A673 (cell line): ENCODE measurements around the gene DEFB131A. TPM values are rescaled to one million over a fixed set of nuclear protein-coding genes. Genes with fewer than 3 reads are reported as not detected.
"Not testable (repeated sequence)": the region's sequence is repeated elsewhere in the genome, so short reads cannot be mapped to it uniquely, and the experiment has no call there.

Experiments
- BruUV-seq: library from RNA; stranded (reverse); fragments of 400-500 nt; replicated peaks from 2 replicates; lab custom pipeline; 2021; lab: Mats Ljungman, UMichigan
- CTCF ChIA-PET: fragments of 300-600 bp; sonication (Branson Sonifier 250); formaldehyde crosslinking; loops from one replicate; lab custom pipeline; 2022; ENCODE audit warnings: antibody characterized with exemption; lab: Charles Lee
- POLR2A ChIA-PET: fragments of 300-600 bp; sonication (Branson Sonifier 250); formaldehyde crosslinking; loops from one replicate; lab custom pipeline; 2022; ENCODE audit warnings: antibody characterized with exemption; ENCODE audit not compliant: low non-redundant PET; lab: Charles Lee
- DNase-seq: peaks from one replicate; pipeline ENCODE4 v3.0.0-alpha.2; 2015; ENCODE audit warnings: low spot score
- H3K27ac ChIP-seq: fragments of 200-600 bp; sonication (generic); 2 replicates; pipeline ENCODE4 v1.5.1; 2016; ENCODE audit warnings: mixed run types, low read depth, mild to moderate bottlenecking, mixed read lengths, antibody characterized with exemption, low read length; ENCODE audit not compliant: poor library complexity, severe bottlenecking
- H3K27me3 ChIP-seq: fragments of 200-600 bp; sonication (generic); replicated peaks from 2 replicates; pipeline ENCODE4 v1.6.1; 2017; ENCODE audit warnings: mixed run types, low read depth, mild to moderate bottlenecking, mixed read lengths, antibody characterized with exemption, low read length; ENCODE audit not compliant: insufficient read depth, poor library complexity
- H3K36me3 ChIP-seq: fragments of 200-600 bp; sonication (generic); 2 replicates; pipeline ENCODE4 v1.6.1; 2016; ENCODE audit warnings: mixed run types, mild to moderate bottlenecking, mixed read lengths, antibody characterized with exemption, low read length; ENCODE audit not compliant: insufficient read depth, poor library complexity, severe bottlenecking
- H3K4me1 ChIP-seq: fragments of 200-600 bp; sonication (generic); 2 replicates; pipeline ENCODE4 v1.6.1; 2017; ENCODE audit warnings: mixed run types, mild to moderate bottlenecking, mixed read lengths, antibody characterized with exemption, low read length; ENCODE audit not compliant: insufficient read depth, poor library complexity, severe bottlenecking
- H3K4me3 ChIP-seq: fragments of 200-600 bp; sonication (generic); 2 replicates; pipeline ENCODE4 v1.5.1; 2016; ENCODE audit warnings: low read depth, mixed run types, mild to moderate bottlenecking, mixed read lengths, low read length; ENCODE audit not compliant: poor library complexity, severe bottlenecking
- H3K9me3 ChIP-seq: fragments of 200-600 bp; sonication (generic); 2 replicates; pipeline ENCODE4 v1.6.1; 2016; ENCODE audit warnings: mixed run types, low read depth, mild to moderate bottlenecking, mixed read lengths, antibody characterized with exemption, low read length; ENCODE audit not compliant: poor library complexity, severe bottlenecking
- intact Hi-C: fragments of 100-400 bp; cut with micrococcal nuclease; formaldehyde crosslinking; loops from one replicate; pipeline ENCODE4 v1.10.0; 2022; ENCODE audit not compliant: unreplicated experiment
- total RNA-seq: library from RNA; stranded (reverse); gene quantifications from 2 replicates; pipeline ENCODE4 v1.2.3, GENCODE V29; 2021

The DEFB131A gene
- total RNA-seq, 1 experiment from 2014 or later = not detected

DNA sequence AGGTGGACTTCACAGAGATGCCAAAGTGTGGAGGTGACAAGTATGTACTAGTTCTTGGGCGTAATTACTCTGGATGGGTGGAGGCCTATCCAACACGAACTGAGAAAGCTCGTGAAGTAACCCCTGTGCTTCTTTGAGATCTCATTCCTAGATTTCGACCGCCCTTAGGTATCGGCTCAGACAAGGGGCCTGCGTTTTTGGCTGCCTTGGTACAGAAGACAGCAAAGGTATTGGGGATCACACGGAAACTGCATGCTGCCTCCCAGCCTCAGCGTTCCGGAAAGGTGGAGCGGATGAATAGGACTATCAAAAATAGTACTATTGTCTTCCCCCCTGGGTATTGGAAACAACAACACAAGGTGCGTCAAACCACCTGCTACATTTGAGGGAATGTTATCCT lies 35.9 kb downstream of the DEFB131A start:
- BruUV-seq, POLR2A ChIA-PET, CTCF ChIA-PET, H3K9me3 ChIP-seq, H3K27ac ChIP-seq, H3K27me3 ChIP-seq, H3K4me3 ChIP-seq, H3K4me1 ChIP-seq, DNase-seq, intact Hi-C loops, H3K36me3 ChIP-seq: not testable (repeated sequence)

DNA sequence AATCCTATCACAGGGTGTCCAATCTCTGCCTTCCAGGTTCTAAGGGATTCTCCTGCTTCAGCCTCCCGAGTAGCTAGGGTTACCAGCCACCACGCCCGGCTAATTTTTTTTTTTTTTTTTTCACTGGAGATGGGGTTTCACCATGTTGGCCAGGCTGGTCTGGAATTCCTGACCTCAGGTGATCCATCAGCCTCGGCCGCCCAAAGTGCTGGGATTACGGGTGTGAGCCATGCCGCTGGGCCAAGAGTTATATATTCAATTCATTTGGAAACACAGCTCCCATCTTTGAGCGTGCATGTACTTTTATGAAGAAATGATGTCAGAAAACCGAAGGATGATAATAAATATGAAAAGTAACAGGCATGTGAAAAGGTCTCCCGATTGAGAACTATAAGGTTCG lies 38.7 kb downstream of the DEFB131A start:
- POLR2A ChIA-PET, DNase-seq, BruUV-seq, H3K4me1 ChIP-seq, H3K27ac ChIP-seq, CTCF ChIA-PET, H3K9me3 ChIP-seq, H3K27me3 ChIP-seq, H3K4me3 ChIP-seq, H3K36me3 ChIP-seq, intact Hi-C loops: not testable (repeated sequence)

DNA sequence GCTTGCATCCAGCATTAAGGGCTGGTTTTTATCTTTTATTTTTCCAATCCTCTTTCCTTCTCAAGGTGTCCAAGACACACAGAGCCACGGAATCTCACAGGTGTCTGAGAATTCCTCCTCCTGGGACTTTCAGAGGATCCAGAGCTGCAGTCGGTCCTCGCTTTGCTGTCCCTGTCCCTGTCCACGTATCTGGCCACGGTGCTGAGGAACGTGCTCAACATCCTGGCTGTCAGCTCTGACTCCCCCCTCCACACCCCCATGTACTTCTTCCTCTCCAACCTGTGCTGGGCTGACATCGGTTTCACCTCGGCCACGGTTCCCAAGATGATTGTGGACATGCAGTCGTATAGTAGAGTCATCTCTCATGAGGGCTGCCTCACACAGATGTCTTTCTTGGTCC lies 39.5 kb downstream of the DEFB131A start:
- BruUV-seq, H3K36me3 ChIP-seq, H3K27me3 ChIP-seq, H3K4me1 ChIP-seq, DNase-seq, H3K4me3 ChIP-seq, H3K27ac ChIP-seq, H3K9me3 ChIP-seq, POLR2A ChIA-PET, intact Hi-C loops, CTCF ChIA-PET: not testable (repeated sequence)

DNA sequence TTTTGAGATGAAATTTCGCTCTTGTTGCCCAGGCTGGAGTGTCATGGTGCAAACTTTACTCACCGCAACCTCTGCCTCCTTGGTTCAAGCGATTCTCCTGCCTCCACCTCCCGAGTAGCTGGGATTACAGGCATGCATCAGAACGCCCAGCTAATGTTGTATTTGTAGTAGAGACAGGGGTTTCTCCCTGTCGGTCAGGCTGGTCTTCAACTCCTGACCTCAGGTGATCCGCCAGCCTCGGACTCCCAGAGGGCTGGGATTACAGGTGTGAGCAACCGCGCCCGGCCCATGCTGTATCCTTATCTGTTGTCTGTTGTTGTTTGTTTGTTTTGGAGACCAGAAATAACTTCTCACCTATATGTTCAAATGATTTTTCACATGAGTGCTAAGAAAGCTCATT lies 42.7 kb downstream of the DEFB131A start:
- H3K4me1 ChIP-seq, H3K27ac ChIP-seq, BruUV-seq: not testable (repeated sequence)

DNA sequence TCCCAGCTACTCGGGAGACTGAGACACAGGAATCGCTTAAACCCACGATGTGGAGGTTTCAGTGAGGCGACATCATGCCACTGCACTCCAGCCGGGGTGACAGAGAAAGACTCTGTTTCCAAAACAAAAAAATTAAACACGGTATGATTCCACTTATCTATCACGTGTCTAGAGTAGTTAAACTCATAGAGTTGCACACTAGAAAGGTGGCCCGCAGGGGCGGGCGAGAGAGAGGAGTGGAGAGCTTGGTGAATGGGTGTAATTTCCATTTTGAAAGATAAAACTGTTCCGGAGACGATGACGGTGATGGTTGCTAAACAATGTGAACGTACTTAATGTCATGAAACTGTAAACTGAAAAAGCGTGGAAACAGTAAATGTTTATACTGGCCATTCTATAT lies 44.6 kb downstream of the DEFB131A start:
- H3K4me1 ChIP-seq, H3K36me3 ChIP-seq, H3K27me3 ChIP-seq, BruUV-seq, H3K9me3 ChIP-seq, intact Hi-C loops, H3K4me3 ChIP-seq, H3K27ac ChIP-seq, CTCF ChIA-PET, POLR2A ChIA-PET, DNase-seq: not testable (repeated sequence)

More for the DNA sequence above, 42.7 kb downstream of the DEFB131A start:
- intact Hi-C loops, DNase-seq, CTCF ChIA-PET, H3K9me3 ChIP-seq, POLR2A ChIA-PET, H3K4me3 ChIP-seq, H3K36me3 ChIP-seq, H3K27me3 ChIP-seq: not testable (repeated sequence)

DNA sequence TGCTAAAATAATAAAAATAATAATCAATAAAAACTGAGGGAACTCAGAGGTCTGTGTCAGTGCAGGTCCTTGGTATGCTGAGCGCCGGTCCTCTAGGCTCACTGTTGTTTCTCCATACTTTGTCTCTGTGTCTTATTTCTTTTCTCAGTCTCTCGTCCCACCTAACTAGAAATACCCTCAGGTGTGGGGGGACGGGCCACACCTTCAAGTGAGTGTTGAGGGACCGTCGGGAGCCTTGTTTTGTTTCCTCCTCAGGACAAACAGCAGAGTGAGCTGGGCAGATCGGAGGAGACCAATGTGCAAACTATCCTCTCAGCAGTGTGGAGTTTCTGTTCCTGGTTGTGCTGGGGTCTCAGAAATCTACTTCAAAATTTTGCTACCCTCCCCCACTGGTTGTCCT lies 46.3 kb downstream of the DEFB131A start:
- H3K4me3 ChIP-seq, DNase-seq, H3K4me1 ChIP-seq, intact Hi-C loops, H3K27ac ChIP-seq, BruUV-seq, H3K27me3 ChIP-seq, H3K9me3 ChIP-seq, CTCF ChIA-PET, H3K36me3 ChIP-seq, POLR2A ChIA-PET: not testable (repeated sequence)

DNA sequence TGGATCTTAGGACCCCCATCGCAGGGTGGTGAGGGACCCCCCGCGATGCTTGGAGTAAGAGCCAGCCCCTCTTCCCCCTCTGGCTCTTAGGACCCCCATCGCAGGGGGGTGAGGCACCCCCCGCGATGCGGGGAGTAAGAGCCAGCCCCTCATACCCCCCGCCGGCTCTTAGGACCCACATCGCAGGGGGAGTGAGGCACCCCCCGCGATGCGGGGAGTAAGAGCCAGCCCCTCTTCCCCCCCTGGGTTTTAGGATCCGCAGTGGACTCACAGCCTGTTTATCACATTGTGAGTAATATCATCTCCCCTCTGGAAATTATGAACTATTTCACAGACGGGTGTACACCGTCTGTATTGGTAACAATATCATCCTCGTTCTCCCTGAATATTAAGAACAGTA lies 46.8 kb downstream of the DEFB131A start:
- POLR2A ChIA-PET, BruUV-seq, intact Hi-C loops: not testable (repeated sequence)

DNA sequence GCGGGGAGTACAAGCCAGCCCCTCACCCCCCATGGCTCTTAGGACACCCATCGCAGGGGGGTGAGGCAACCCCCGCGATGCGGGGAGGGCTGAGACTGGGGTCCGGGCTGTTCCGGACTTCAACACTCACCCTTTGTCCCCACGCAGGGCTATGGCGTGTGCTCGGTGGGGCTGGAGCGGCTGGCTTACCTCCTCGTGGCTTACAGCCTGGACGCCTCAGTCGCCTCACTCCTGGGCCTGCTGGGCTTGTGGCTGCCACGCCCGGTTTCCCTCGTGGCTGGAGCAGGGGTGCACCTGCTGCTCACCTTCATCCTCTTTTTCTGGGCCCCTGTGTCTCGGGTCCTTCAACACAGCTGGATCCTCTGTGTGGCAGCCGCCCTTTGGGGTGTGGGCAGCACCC lies 49.4 kb downstream of the DEFB131A start:
- H3K4me1 ChIP-seq, DNase-seq, BruUV-seq, H3K27me3 ChIP-seq, H3K4me3 ChIP-seq, H3K36me3 ChIP-seq, CTCF ChIA-PET, H3K9me3 ChIP-seq, intact Hi-C loops, POLR2A ChIA-PET, H3K27ac ChIP-seq: not testable (repeated sequence)

More for the DNA sequence above, 46.8 kb downstream of the DEFB131A start:
- H3K27me3 ChIP-seq, H3K36me3 ChIP-seq, DNase-seq, H3K9me3 ChIP-seq, H3K27ac ChIP-seq, H3K4me1 ChIP-seq, H3K4me3 ChIP-seq, CTCF ChIA-PET: not testable (repeated sequence)
